ENCODE measurements around the gene ARFIP2.
"Not testable (repeated sequence)": the region's sequence is repeated elsewhere in the genome, so short reads cannot be mapped to it uniquely, and the experiment has no call there.

The ARFIP2 gene

DNA sequence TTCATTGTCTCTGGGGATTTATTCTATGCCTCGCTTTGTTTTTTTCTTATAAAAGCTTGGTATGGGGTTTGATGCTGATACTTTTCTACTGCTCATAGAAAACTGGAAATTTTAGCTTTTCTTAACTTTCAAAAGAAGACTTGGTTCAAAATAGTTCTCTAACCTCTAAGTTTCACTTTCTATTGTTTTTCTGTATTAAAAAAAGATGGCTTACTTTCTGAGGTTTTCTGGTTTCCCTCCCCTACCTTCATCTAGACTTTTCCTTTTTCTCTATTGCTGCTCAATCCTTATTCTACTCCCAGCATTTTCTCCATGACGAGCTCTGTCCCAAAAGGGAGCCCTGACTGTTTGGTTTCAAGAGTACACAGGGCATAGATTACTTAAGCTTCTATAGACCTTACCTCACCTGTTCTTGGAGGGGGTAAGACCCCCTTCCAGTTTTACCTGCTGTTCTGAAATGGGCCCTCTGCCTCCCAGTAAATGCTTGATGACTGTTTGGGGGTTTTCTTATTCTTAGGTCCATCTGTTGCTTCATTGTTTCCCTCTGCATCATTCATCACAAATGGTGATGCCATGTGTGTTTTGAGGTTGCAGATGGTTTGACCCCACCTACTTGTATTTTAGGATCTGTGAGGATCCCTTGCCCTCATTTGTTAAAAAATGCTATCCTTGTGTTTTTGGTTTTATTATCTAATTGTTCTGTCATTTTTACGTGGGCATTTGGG lies 45.4 kb upstream of the ARFIP2 start:
- Histone ChIP-seq H3K4me2 (ENCODE audit: low read depth, low read length) (peak overlapping the region; percentile 24), H3K27me3 (replicated peaks; ENCODE audit: insufficient read depth, low read length) (peaks cover 80% of the 10 kb centered on the region), H3K27ac (ENCODE audit: low read length) (no peak overlapping the region), H3K36me3 (replicated peaks; ENCODE audit: insufficient read depth, low read length) (no peaks in the 10 kb centered on the region), H3K9me3 (replicated peaks; ENCODE audit: insufficient read depth, low read length) (no peaks in the 10 kb centered on the region), H2AFZ (ENCODE audit: low read length) (no peak overlapping the region), H3K9me2 (replicated peaks; ENCODE audit: insufficient read depth, low read length) (no peaks in the 10 kb centered on the region), H3K9ac (ENCODE audit: low read length) (no peak overlapping the region), H3K4me1 (ENCODE audit: low read length) (peaks cover 13% of the 10 kb centered on the region), H3K4me3 (ENCODE audit: low read length) (no peak overlapping the region), H4K20me1 (ENCODE audit: insufficient read depth, low read length) (peaks cover 52% of the 10 kb centered on the region), H3F3A (ENCODE audit: insufficient read depth, low read length) (peaks cover 11% of the 10 kb centered on the region), H3K79me2 (ENCODE audit: low read length) (no peaks in the 10 kb centered on the region)
- peak; percentile 54 for DNase-seq
- TF ChIP-seq EZH2phosphoT487 (IDR thresholded peaks at IDR 0.05; ENCODE audit: low read length) (0 out of 2 replicates have a peak, but pooled peaks have one; percentile 51), EZH2 (optimal IDR thresholded peaks at IDR 0.05; ENCODE audit: low read depth, low read length) (no peak)

DNA sequence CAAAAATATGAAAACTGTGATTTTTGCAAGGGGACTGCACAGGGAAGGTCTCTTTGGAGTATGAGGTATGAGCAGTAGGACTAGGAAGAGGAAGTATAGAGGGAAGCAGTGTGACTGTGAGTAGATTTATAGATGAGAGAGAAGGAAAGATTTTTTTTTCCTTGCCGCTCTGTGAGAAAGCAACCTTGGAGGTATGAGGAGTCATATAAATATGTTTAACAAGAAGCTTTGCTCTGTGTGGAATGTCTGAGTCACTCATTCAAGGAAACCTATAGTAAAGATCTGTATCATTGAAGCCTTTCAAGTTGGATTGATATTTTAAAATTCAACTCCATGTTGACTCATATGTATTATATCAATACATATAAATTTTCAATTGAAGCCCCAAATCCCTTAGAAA lies 42.1 kb upstream of the ARFIP2 start:
- H3K36me3 ChIP-seq (replicated peaks; ENCODE audit: insufficient read depth, low read length): no peaks in the 10 kb centered on the region
- no peak overlapping the region for H2AFZ ChIP-seq (ENCODE audit: low read length)
- no peaks in the 10 kb centered on the region for H3K9me2 ChIP-seq (replicated peaks; ENCODE audit: insufficient read depth, low read length)
- H3K9me3 ChIP-seq (replicated peaks; ENCODE audit: insufficient read depth, low read length): no peaks in the 10 kb centered on the region
- H3K9ac ChIP-seq (ENCODE audit: low read length): no peak overlapping the region
- H3K4me1 ChIP-seq (ENCODE audit: low read length): peaks cover 13% of the 10 kb centered on the region
- no peak overlapping the region for H3K4me2 ChIP-seq (ENCODE audit: low read depth, low read length)
- H3K27ac ChIP-seq (ENCODE audit: low read length): no peak overlapping the region
- peaks cover 61% of the 10 kb centered on the region for H3K27me3 ChIP-seq (replicated peaks; ENCODE audit: insufficient read depth, low read length)
- H3K79me2 ChIP-seq (ENCODE audit: low read length): no peaks in the 10 kb centered on the region
- TF ChIP-seq EZH2phosphoT487 (IDR thresholded peaks at IDR 0.05; ENCODE audit: low read length) (no peak), EZH2 (optimal IDR thresholded peaks at IDR 0.05; ENCODE audit: low read depth, low read length) (no peak), CTCF (IDR thresholded peaks at IDR 0.05; ENCODE audit: low read length) (no peak)
- H4K20me1 ChIP-seq (ENCODE audit: insufficient read depth, low read length): peaks cover 35% of the 10 kb centered on the region
- peaks cover 11% of the 10 kb centered on the region for H3F3A ChIP-seq (ENCODE audit: insufficient read depth, low read length)
- DNase-seq: no peak
- H3K4me3 ChIP-seq (ENCODE audit: low read length): no peak overlapping the region

DNA sequence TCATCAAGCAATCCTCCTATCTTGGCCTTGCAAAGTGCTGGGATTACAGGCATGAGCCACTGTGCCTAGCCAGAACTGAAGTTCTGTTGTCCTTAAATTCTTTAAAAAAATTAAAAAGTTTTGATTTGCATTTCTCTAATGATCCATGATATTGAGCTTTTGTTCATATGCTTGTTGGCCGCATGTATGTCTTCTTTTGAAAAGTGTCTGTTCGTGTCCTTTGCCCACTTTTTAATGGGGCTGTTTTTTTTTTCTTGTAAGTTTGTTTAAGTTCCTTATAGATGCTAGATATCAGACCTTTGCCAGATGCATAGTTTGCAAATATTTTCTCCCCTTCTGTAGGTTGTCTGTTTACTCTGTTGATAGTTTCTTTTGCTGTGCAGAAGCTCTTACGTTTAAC lies 40.8 kb upstream of the ARFIP2 start:
- H3K79me2 ChIP-seq (ENCODE audit: low read length); H3K9ac ChIP-seq (ENCODE audit: low read length); H3K9me2 ChIP-seq (replicated peaks; ENCODE audit: insufficient read depth, low read length); H3K4me2 ChIP-seq (ENCODE audit: low read depth, low read length); H3K36me3 ChIP-seq (replicated peaks; ENCODE audit: insufficient read depth, low read length); H3K4me3 ChIP-seq (ENCODE audit: low read length); H3K27ac ChIP-seq (ENCODE audit: low read length); H2AFZ ChIP-seq (ENCODE audit: low read length); DNase-seq; H3K9me3 ChIP-seq (replicated peaks; ENCODE audit: insufficient read depth, low read length): not testable (repeated sequence)
- Histone ChIP-seq H3K4me1 (ENCODE audit: low read length) (peaks cover 11% of the 10 kb centered on the region), H4K20me1 (ENCODE audit: insufficient read depth, low read length) (peaks cover 22% of the 10 kb centered on the region), H3K27me3 (replicated peaks; ENCODE audit: insufficient read depth, low read length) (peaks cover 48% of the 10 kb centered on the region), H3F3A (ENCODE audit: insufficient read depth, low read length) (peaks cover 11% of the 10 kb centered on the region)

- H3K4me2 ChIP-seq (ENCODE audit: low read depth, low read length): no peak overlapping the region
- H3K27me3 ChIP-seq (replicated peaks; ENCODE audit: insufficient read depth, low read length): peaks cover 40% of the 10 kb centered on the region
- DNase-seq: no peak
- TF ChIP-seq CTCF (IDR thresholded peaks at IDR 0.05; ENCODE audit: low read length): no peak
- TF ChIP-seq EZH2phosphoT487 (IDR thresholded peaks at IDR 0.05; ENCODE audit: low read length): no peak
- no peak for TF ChIP-seq EZH2 (optimal IDR thresholded peaks at IDR 0.05; ENCODE audit: low read depth, low read length)
- no peaks in the 10 kb centered on the region for H3K36me3 ChIP-seq (replicated peaks; ENCODE audit: insufficient read depth, low read length)
- H3K4me3 ChIP-seq (ENCODE audit: low read length): no peak overlapping the region
- peaks cover 12% of the 10 kb centered on the region for H4K20me1 ChIP-seq (ENCODE audit: insufficient read depth, low read length)
- H3K79me2 ChIP-seq (ENCODE audit: low read length): no peaks in the 10 kb centered on the region
- no peak overlapping the region for H3K27ac ChIP-seq (ENCODE audit: low read length)
- no peak overlapping the region for H2AFZ ChIP-seq (ENCODE audit: low read length)
- no peaks in the 10 kb centered on the region for H3F3A ChIP-seq (ENCODE audit: insufficient read depth, low read length)
- no peaks in the 10 kb centered on the region for H3K4me1 ChIP-seq (ENCODE audit: low read length)
- no peaks in the 10 kb centered on the region for H3K9me3 ChIP-seq (replicated peaks; ENCODE audit: insufficient read depth, low read length)
- H3K9ac ChIP-seq (ENCODE audit: low read length): no peak overlapping the region
- no peaks in the 10 kb centered on the region for H3K9me2 ChIP-seq (replicated peaks; ENCODE audit: insufficient read depth, low read length)
These were observed 39.1 kb upstream of the ARFIP2 start for GRCh38 chr11:6520265-6520664.

Measured in MM.1S (cell line).